ENCODE data around the gene TRAPPC1. TPM values are rescaled to one million over a fixed set of nuclear protein-coding genes. Genes with fewer than 3 reads are reported as not detected.

Gene TRAPPC1
- total RNA-seq, 1 donor from 2014 or later, result 14.3 TPM

- no peak for FAIRE-seq
These were observed 11.5 kb upstream of the TRAPPC1 start for GRCh38 chr17:7943291-7943690.

GRCh38 chr17:7940743-7941142, 9.0 kb upstream of the TRAPPC1 start:
- FAIRE-seq, result no peak
- DNase-seq (ENCODE audit: low spot score in 2 of 2), result no peak

More at GRCh38 chr17:7943291-7943690, 11.5 kb upstream of the TRAPPC1 start:
- DNase-seq (ENCODE audit: low spot score in 2 of 2), result no peak

- no peak for DNase-seq (ENCODE audit: low spot score in 2 of 2)
These were observed 8.3 kb upstream of the TRAPPC1 start for GRCh38 chr17:7940034-7940433.

GRCh38 chr17:7935859-7936258, 4.1 kb upstream of the TRAPPC1 start:
- FAIRE-seq, result no peak
- no peak for DNase-seq (ENCODE audit: low spot score in 2 of 2)

More at GRCh38 chr17:7940034-7940433, 8.3 kb upstream of the TRAPPC1 start:
- FAIRE-seq, result no peak

GRCh38 chr17:7932949-7933348, 1.2 kb upstream of the TRAPPC1 start:
- DNase-seq (ENCODE audit: low spot score in 2 of 2), result peak in 1 of 2 donors; percentile 63
- no peak for FAIRE-seq

- no peak for FAIRE-seq
- DNase-seq (ENCODE audit: low spot score in 2 of 2), result no peak
These were observed 741 bp upstream of the TRAPPC1 start for GRCh38 chr17:7932483-7932891.

- FAIRE-seq (no peak), DNase-seq (ENCODE audit: low spot score in 2 of 2) (no peak)
These were observed 710 bp downstream of the TRAPPC1 start for GRCh38 chr17:7930841-7931631.

GRCh38 chr17:7929158-7930023, 2.4 kb downstream of the TRAPPC1 start, which contains the start of gene KCNAB3:
TSS of gene KCNAB3 (minus strand) at chr17:7929856. CDS start at chr17:7929435, 421 bp downstream.
- no peak for FAIRE-seq

GRCh38 chr17:7927596-7927995, 4.2 kb downstream of the TRAPPC1 start:
- FAIRE-seq (no peak), DNase-seq (ENCODE audit: low spot score in 2 of 2) (no peak)

More at GRCh38 chr17:7929158-7930023, 2.4 kb downstream of the TRAPPC1 start, which contains the start of gene KCNAB3:
- DNase-seq (ENCODE audit: low spot score in 2 of 2), result peak; percentile 71 to 83

- no peak for FAIRE-seq
These were observed 8.7 kb downstream of the TRAPPC1 start for GRCh38 chr17:7922845-7923628.

GRCh38 chr17:7922269-7922844, 9.4 kb downstream of the TRAPPC1 start:
- FAIRE-seq (no peak), DNase-seq (ENCODE audit: low spot score in 2 of 2) (peak in 1 of 2 donors; percentile 20)

More at GRCh38 chr17:7922845-7923628, 8.7 kb downstream of the TRAPPC1 start:
- DNase-seq (ENCODE audit: low spot score in 2 of 2), result peak; percentile 73 to 83

- DNase-seq (ENCODE audit: low spot score in 2 of 2), result no peak
- FAIRE-seq, result no peak
These were observed 14.9 kb downstream of the TRAPPC1 start for GRCh38 chr17:7916808-7917207.

GRCh38 chr17:7916385-7916682, 15.4 kb downstream of the TRAPPC1 start:
- no peak for FAIRE-seq
- no peak for DNase-seq (ENCODE audit: low spot score in 2 of 2)

GRCh38 chr17:7915611-7916384, 15.9 kb downstream of the TRAPPC1 start, which contains the start of gene RNF227:
TSS of gene RNF227 (minus strand) at chr17:7916289. CDS start at chr17:7916195, 94 bp downstream.
- FAIRE-seq (no peak), DNase-seq (ENCODE audit: low spot score in 2 of 2) (peak; percentile 78 to 90)

- DNase-seq (ENCODE audit: low spot score in 2 of 2) (no peak), FAIRE-seq (no peak)
These were observed 16.6 kb downstream of the TRAPPC1 start for GRCh38 chr17:7915179-7915610.

- DNase-seq (ENCODE audit: low spot score in 2 of 2), result peak; percentile 67 to 71
- FAIRE-seq, result no peak
These were observed 18.7 kb downstream of the TRAPPC1 start for GRCh38 chr17:7912927-7913524.

GRCh38 chr17:7911116-7911515, 20.6 kb downstream of the TRAPPC1 start:
- DNase-seq (ENCODE audit: low spot score in 2 of 2) (no peak), FAIRE-seq (no peak)

GRCh38 chr17:7910711-7911110, 21.0 kb downstream of the TRAPPC1 start:
- FAIRE-seq (no peak), DNase-seq (ENCODE audit: low spot score in 2 of 2) (no peak)

GRCh38 chr17:7910281-7910680, 21.5 kb downstream of the TRAPPC1 start:
- FAIRE-seq (no peak), DNase-seq (ENCODE audit: low spot score in 2 of 2) (no peak)

All from frontal cortex (tissue), 4 donors.